Progenitor cell of endocrine pancreas (in vitro differentiated cells): Measurements from ENCODE around the gene KRT26. TPM values are rescaled to one million over a fixed set of nuclear protein-coding genes. Genes with fewer than 3 reads are reported as not detected.

Source experiments
- DNase-seq: peaks from one replicate; pipeline ENCODE4 v3.0.0; 2021; ENCODE audit warnings: low spot score; ENCODE audit not compliant: unreplicated experiment
- H3K27ac Mint-ChIP-seq: 2 replicates; pipeline ENCODE4 v1.8.0; 2021; ENCODE audit warnings: mild to moderate bottlenecking, moderate library complexity, mixed read lengths
- H3K27me3 Mint-ChIP-seq: 2 replicates; pipeline ENCODE4 v1.8.0; 2021; ENCODE audit warnings: mixed read lengths
- H3K36me3 Mint-ChIP-seq: 2 replicates; pipeline ENCODE4 v1.8.0; 2022; ENCODE audit warnings: mixed read lengths; ENCODE audit not compliant: insufficient read depth
- H3K4me1 Mint-ChIP-seq: 2 replicates; pipeline ENCODE4 v1.8.0; 2021; ENCODE audit warnings: low read depth, mixed read lengths
- H3K4me3 Mint-ChIP-seq: 2 replicates; pipeline ENCODE4 v1.8.0; 2021; ENCODE audit warnings: low read depth, mild to moderate bottlenecking, moderate library complexity, mixed read lengths
- H3K9me3 Mint-ChIP-seq: 2 replicates; pipeline ENCODE4 v1.8.0; 2021; ENCODE audit warnings: low read depth, mixed read lengths
- total RNA-seq: library from RNA; stranded (reverse); gene quantifications from 2 replicates; pipeline ENCODE4 v1.2.1, GENCODE V29; 2021
- TF ChIP-seq, protein P1 (sequence below): fragments of 200-600 bp; sonication (generic); IDR thresholded peaks from one replicate; pipeline ENCODE4 v1.5.0; 2021; ENCODE audit warnings: antibody characterized with exemption, mild to moderate bottlenecking; ENCODE audit not compliant: unreplicated experiment

KRT26 gene
- total RNA-seq, 1 donor from 2014 or later = not detected

DNA sequence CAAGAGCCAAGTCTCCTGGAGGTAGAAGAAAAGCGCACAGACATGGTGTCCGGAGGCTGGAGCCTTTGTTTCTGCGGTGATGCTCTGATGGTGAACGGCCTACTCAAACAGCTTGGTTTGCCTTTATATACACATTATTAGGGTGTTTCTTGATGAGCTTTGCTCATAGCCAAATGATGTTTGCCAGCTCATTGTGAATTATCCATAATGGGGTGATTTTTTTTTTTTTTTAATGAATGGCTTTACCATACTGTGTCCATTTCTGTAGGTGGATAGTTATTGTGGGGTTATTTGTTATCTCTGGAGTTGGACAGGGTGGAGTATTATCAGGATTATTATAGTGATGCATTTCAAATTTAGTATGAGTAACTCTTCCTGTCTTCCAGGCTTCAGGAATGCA lies 10.4 kb upstream of the KRT26 start, which contains the start of gene KRT27:
Gene KRT27, minus strand, starts transcription at position 101 of the 400 bp plus-strand sequence. Its CDS starts 57 bp downstream, at position 44.
- Mint-ChIP-seq H3K36me3 (no peaks in the 10 kb centered on the region), H3K9me3 (no peaks in the 10 kb centered on the region), H3K4me1 (no peaks in the 10 kb centered on the region), H3K27me3 (peaks cover 13% of the 10 kb centered on the region), H3K4me3 (no peak within 1 kb of the TSS), H3K27ac (no peak within 1 kb of the TSS)
- no peak for DNase-seq
- TF ChIP-seq, protein P1, sequence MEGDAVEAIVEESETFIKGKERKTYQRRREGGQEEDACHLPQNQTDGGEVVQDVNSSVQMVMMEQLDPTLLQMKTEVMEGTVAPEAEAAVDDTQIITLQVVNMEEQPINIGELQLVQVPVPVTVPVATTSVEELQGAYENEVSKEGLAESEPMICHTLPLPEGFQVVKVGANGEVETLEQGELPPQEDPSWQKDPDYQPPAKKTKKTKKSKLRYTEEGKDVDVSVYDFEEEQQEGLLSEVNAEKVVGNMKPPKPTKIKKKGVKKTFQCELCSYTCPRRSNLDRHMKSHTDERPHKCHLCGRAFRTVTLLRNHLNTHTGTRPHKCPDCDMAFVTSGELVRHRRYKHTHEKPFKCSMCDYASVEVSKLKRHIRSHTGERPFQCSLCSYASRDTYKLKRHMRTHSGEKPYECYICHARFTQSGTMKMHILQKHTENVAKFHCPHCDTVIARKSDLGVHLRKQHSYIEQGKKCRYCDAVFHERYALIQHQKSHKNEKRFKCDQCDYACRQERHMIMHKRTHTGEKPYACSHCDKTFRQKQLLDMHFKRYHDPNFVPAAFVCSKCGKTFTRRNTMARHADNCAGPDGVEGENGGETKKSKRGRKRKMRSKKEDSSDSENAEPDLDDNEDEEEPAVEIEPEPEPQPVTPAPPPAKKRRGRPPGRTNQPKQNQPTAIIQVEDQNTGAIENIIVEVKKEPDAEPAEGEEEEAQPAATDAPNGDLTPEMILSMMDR = no peak

DNA sequence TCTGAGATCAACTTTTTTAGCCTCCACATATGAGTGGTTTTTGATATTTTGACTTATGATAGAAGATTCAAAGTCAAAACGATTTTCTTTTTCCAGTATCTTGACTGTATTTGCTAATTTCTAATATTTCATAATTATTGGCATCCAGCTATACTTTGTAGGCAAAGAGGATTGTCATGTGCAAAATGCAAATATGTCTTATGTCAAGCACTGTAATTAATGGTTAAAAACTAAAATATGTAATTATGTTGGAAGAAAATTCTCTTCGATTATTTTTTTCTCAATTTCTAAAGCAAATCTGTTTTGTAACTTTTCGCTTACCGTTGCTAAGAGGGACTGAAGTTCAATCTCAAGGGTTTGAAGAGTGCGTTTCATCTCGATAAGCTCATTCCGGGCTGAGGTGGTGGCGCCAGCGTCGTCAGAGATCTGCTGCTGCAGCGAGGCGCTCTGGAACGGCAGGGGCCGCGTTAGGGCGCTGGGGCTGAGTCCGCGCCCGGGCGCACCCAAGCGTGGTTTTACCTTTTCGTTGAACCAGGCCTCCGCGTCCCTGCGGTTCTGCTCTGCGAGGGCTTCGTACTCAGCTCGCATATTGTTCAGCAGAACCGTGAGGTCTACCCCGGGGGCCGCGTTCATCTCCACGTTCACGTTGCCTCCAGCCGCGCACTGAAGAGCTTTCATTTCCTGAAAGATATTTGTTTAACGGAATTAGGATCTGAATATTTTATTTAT lies 7.3 kb upstream of the KRT26 start:
- H3K4me1 Mint-ChIP-seq = no peaks in the 10 kb centered on the region
- TF ChIP-seq, protein P1 = no peak
- peaks cover 19% of the 10 kb centered on the region for H3K27me3 Mint-ChIP-seq
- no peak for DNase-seq
- no peak overlapping the region for H3K4me3 Mint-ChIP-seq
- H3K9me3 Mint-ChIP-seq = no peaks in the 10 kb centered on the region
- H3K36me3 Mint-ChIP-seq = no peaks in the 10 kb centered on the region
- H3K27ac Mint-ChIP-seq = no peak overlapping the region

DNA sequence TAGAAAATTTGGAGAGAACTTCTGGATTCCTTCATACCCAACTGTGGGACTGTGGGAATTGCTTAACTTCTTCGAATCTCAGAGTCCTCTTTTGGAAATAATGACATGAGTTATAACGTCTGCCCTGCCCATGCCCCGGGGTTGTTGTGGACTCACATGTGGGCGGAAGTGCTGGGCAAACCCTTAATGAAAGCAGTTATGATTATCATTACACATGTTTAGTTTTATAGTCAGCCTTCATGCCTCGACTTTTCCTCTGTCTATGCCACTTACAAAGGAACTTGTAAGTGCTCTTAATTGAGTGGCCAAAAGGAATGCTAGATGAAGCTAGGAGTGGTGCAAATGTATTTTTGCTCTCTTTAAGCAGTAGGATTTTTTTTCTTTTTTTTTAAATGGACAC lies 6.5 kb upstream of the KRT26 start:
- H3K4me1 Mint-ChIP-seq = no peaks in the 10 kb centered on the region
- peaks cover 19% of the 10 kb centered on the region for H3K27me3 Mint-ChIP-seq
- no peak overlapping the region for H3K27ac Mint-ChIP-seq
- DNase-seq = no peak
- no peaks in the 10 kb centered on the region for H3K9me3 Mint-ChIP-seq
- H3K4me3 Mint-ChIP-seq = no peak overlapping the region
- TF ChIP-seq, protein P1 = no peak
- H3K36me3 Mint-ChIP-seq = no peaks in the 10 kb centered on the region

- TF ChIP-seq, protein P1 = no peak
- no peak for DNase-seq
- Mint-ChIP-seq H3K9me3 (no peaks in the 10 kb centered on the region), H3K27me3 (peaks cover 19% of the 10 kb centered on the region), H3K27ac (no peak overlapping the region), H3K4me1 (no peaks in the 10 kb centered on the region), H3K4me3 (no peak overlapping the region), H3K36me3 (no peaks in the 10 kb centered on the region)
Measured at GRCh38 chr17:40777971-40778370, 6.0 kb upstream of the KRT26 start.

GRCh38 chr17:40777459-40777858 lies 5.5 kb upstream of the KRT26 start:
- Mint-ChIP-seq H3K4me1 (no peaks in the 10 kb centered on the region), H3K36me3 (no peaks in the 10 kb centered on the region), H3K9me3 (no peaks in the 10 kb centered on the region), H3K4me3 (no peak overlapping the region), H3K27ac (no peak overlapping the region), H3K27me3 (peaks cover 19% of the 10 kb centered on the region)
- TF ChIP-seq, protein P1 = no peak
- no peak for DNase-seq
